HCT116 (cell line): ENCODE measurements around the gene CCBE1.

ENCODE experiments used
- CEBPB ChIP-seq: IDR thresholded peaks from 2 replicates; pipeline ENCODE4 v1.6.1; 2012; ENCODE audit warnings: low read depth
- CTCF ChIP-seq, 3 experiments: fragments of 200-600 bp in 1 of 3; sonication (generic) in 1 of 3; IDR thresholded peaks in 2 of 3; conservative IDR thresholded peaks in 1 of 3; 2 replicates each; pipeline ENCODE4 v1.5.1; 2012 to 2017; ENCODE audit warnings: low read depth in 2 of 3, low read length in 2 of 3, antibody characterized with exemption in 1 of 3, borderline replicate concordance in 1 of 3, control low read depth in 1 of 3, mild to moderate bottlenecking in 1 of 3, mixed read lengths in 1 of 3, mixed run types in 1 of 3, moderate library complexity in 1 of 3; ENCODE audit not compliant: insufficient read depth in 1 of 3
- POLR2A ChIP-seq: IDR thresholded peaks from 2 replicates; pipeline ENCODE4 v1.7.0; 2011; ENCODE audit warnings: borderline replicate concordance; ENCODE audit not compliant: insufficient read depth, insufficient read length; ENCODE audit errors: extremely low read depth

- TF ChIP-seq POLR2A (no peak), CEBPB (no peak), CTCF (IDR thresholded peaks at IDR 0.05 in 2 of 3, conservative IDR thresholded peaks at IDR 0.05 in 1 of 3; ENCODE audit: borderline replicate concordance in 1 of 3, insufficient read depth in 1 of 3, low read depth in 2 of 3, low read length in 2 of 3) (no peak)
Measured at GRCh38 chr18:59582395-59582794, 114.8 kb downstream of the CCBE1 start.
